CD4-positive, alpha-beta T cell (primary cell): ENCODE data around the gene SH3GLB2. TPM values are rescaled to one million over a fixed set of nuclear protein-coding genes. Genes with fewer than 3 reads are reported as not detected.
A peak's percentile ranks its signal among the peaks of the same experiment; 100 is the strongest.

Experiments
- ATAC-seq: fragments of 200-7000 bp; cut with Tn5 transposase; one replicate; pipeline ENCODE4 v1.10.0; 2022; ENCODE audit warnings: mild to moderate bottlenecking; ENCODE audit not compliant: poor library complexity
- CTCF ChIA-PET: fragments of 350-600 bp; sonication (Branson Sonifier 250); formaldehyde crosslinking; loops from one replicate; lab custom pipeline; 2021; ENCODE audit warnings: antibody characterized with exemption, inconsistent platforms; lab: Charles Lee
- POLR2A ChIA-PET: fragments of 350-600 bp; sonication (Branson Sonifier 250); formaldehyde crosslinking; loops from one replicate; lab custom pipeline; 2021; ENCODE audit warnings: antibody characterized with exemption, inconsistent platforms; lab: Charles Lee
- DNase-seq, 14 experiments: peaks; one replicate each; pipeline ENCODE4 v3.0.0-alpha.2; 2013 to 2020; ENCODE audit warnings: mixed read lengths in 2 of 14
- H3K27ac ChIP-seq, 2 donors: one replicate each; pipeline versions ENCODE4 v1.5.1 to v1.7.0; 2013; ENCODE audit warnings: low read length in 2 of 2, low read depth in 1 of 2, mild to moderate bottlenecking in 1 of 2
- H3K27me3 ChIP-seq, 2 experiments: 1 replicate in 1 of 2; 2 replicates in 1 of 2; pipeline versions ENCODE4 v1.6.1 to v1.7.0; 2013; ENCODE audit warnings: low read length in 2 of 2, control low read depth in 1 of 2, mild to moderate bottlenecking in 1 of 2, moderate library complexity in 1 of 2; ENCODE audit not compliant: insufficient read depth in 2 of 2, control insufficient read depth in 1 of 2
- H3K36me3 ChIP-seq: one replicate; pipeline ENCODE4 v1.6.1; 2013; ENCODE audit warnings: low read length, control low read depth; ENCODE audit not compliant: insufficient read depth
- H3K4me1 ChIP-seq: one replicate; pipeline ENCODE4 v1.6.1; 2013; ENCODE audit warnings: low read length, control low read depth; ENCODE audit not compliant: insufficient read depth
- H3K4me3 ChIP-seq: one replicate; pipeline ENCODE4 v1.5.1; 2013; ENCODE audit warnings: mild to moderate bottlenecking, low read length, moderate library complexity
- H3K9me3 ChIP-seq, 2 experiments: 1 replicate in 1 of 2; 2 replicates in 1 of 2; pipeline versions ENCODE4 v1.6.1 to v1.7.0; 2013; ENCODE audit warnings: low read length in 2 of 2, mild to moderate bottlenecking in 2 of 2, control low read depth in 1 of 2, moderate library complexity in 1 of 2; ENCODE audit not compliant: control insufficient read depth in 1 of 2, insufficient read depth in 1 of 2
- H3K27ac Mint-ChIP-seq: one replicate; pipeline ENCODE4 v1.8.0; 2020; ENCODE audit warnings: mixed read lengths
- H3K27me3 Mint-ChIP-seq: one replicate; pipeline ENCODE4 v1.8.0; 2021; ENCODE audit warnings: mixed read lengths
- H3K36me3 Mint-ChIP-seq: one replicate; pipeline ENCODE4 v1.8.0; 2021; ENCODE audit warnings: low read depth, mixed read lengths
- H3K4me1 Mint-ChIP-seq: one replicate; pipeline ENCODE4 v1.8.0; 2021; ENCODE audit warnings: low read depth, mixed read lengths
- H3K4me3 Mint-ChIP-seq: one replicate; pipeline ENCODE4 v1.8.0; 2020; ENCODE audit warnings: mild to moderate bottlenecking, mixed read lengths
- H3K9me3 Mint-ChIP-seq: one replicate; pipeline ENCODE4 v1.8.0; 2020; ENCODE audit warnings: mixed read lengths
- intact Hi-C, 2 experiments: fragments of 100-400 bp; cut with DNase I in 1 of 2; cut with micrococcal nuclease in 1 of 2; formaldehyde crosslinking; loops; one replicate each; pipeline versions ENCODE4 v1.15.1 to v1.9.0; 2023 to 2025; cut with DNase I, micrococcal nuclease
- total RNA-seq, 174 experiments: library from RNA in 2 of 174; stranded (reverse) in 2 of 174; gene quantifications; one replicate each; pipeline ENCODE4 v1.2.3 and lab custom pipeline; 2021 to 2026
- TF ChIP-seq, protein P1 (sequence below): fragments of 200-600 bp; IDR thresholded peaks from one replicate; pipeline ENCODE4 v1.8.0; 2022; ENCODE audit warnings: antibody characterized with exemption, mild to moderate bottlenecking

The SH3GLB2 gene
- total RNA-seq, 2 experiments from 2014 or later, result 65.6 to 69.1 TPM

DNA sequence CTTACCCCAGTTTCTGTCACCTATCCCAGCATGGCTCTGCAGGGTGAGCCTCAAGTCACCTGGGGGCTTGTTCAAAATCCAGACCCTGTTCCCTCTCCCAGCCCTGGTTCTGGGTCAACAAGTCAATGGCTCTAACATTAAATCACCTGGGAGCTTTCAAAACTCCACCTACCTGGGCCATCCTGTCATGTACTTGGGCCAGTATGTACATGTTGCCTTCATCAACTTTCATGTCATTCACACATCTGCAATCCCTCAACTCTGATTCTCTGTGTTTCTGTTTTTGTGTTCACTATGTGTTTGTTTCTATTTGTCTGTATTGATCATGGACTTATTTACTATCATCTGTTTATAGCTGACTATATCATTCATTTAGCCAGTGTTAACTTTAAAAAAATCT, 2.1 kb upstream of the SH3GLB2 start:
- TF ChIP-seq, protein P1, sequence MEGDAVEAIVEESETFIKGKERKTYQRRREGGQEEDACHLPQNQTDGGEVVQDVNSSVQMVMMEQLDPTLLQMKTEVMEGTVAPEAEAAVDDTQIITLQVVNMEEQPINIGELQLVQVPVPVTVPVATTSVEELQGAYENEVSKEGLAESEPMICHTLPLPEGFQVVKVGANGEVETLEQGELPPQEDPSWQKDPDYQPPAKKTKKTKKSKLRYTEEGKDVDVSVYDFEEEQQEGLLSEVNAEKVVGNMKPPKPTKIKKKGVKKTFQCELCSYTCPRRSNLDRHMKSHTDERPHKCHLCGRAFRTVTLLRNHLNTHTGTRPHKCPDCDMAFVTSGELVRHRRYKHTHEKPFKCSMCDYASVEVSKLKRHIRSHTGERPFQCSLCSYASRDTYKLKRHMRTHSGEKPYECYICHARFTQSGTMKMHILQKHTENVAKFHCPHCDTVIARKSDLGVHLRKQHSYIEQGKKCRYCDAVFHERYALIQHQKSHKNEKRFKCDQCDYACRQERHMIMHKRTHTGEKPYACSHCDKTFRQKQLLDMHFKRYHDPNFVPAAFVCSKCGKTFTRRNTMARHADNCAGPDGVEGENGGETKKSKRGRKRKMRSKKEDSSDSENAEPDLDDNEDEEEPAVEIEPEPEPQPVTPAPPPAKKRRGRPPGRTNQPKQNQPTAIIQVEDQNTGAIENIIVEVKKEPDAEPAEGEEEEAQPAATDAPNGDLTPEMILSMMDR, result no peak
- Mint-ChIP-seq H3K4me3 (peak overlapping the region; percentile 70), H3K4me1 (peaks cover 25% of the 10 kb centered on the region), H3K27ac (peak overlapping the region; percentile 45), H3K9me3 (no peaks in the 10 kb centered on the region), H3K27me3 (no peaks in the 10 kb centered on the region), H3K36me3 (no peaks in the 10 kb centered on the region)
- H3K27ac ChIP-seq, result no peak overlapping the region
- H3K36me3 ChIP-seq, result no peaks in the 10 kb centered on the region
- intact Hi-C loops, result no loop called here
- no peaks in the 10 kb centered on the region for H3K9me3 ChIP-seq
- H3K4me1 ChIP-seq, result peaks cover 29% of the 10 kb centered on the region
- CTCF ChIA-PET, result no interaction called here
- DNase-seq (peak in 1 of 14 experiments; percentile 14), ATAC-seq (no peak)
- POLR2A ChIA-PET, result no interaction called here
- H3K27me3 ChIP-seq, result no peaks in the 10 kb centered on the region
- no peak overlapping the region for H3K4me3 ChIP-seq

DNA sequence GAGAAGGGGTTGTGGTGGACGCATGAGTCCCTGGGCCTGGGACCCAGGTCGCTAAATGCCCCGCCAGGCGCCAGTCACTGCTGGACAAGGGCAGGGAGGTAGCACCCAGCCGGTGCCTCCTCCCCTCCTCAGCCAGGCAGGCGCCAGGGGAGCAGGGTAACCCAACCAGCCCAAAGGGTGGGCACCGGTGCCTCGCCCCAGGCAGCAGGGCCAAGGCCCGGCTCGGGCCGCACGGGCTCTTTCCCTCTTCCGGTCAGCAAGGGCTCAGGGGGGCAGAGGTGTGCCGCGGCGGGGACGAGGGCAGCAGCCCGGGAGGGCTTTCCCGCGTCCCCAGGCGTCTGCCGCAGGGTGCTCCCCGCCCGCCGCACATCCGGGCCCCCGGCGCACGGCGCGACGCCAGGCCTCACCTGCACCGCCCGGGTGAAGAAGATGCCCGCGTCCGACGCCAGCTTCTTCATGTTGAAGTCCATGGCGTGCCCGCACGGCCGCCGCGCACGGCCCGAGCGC, 393 bp downstream of the SH3GLB2 start:
- TF ChIP-seq, protein P1, result no peak
- ChIA-PET POLR2A (interaction anchor here (0.7 to 2.3 kb wide), 11 partner anchors 8 to 752 kb away, joined by 3 to 20 read pairs (median 4); partner anchors contain the start of genes CRAT, DOLPP1, GOLGA2 and MIGA2), CTCF (no interaction called here)
- Mint-ChIP-seq H3K4me3 (peak overlapping the region; percentile 87), H3K27me3 (no peaks in the 10 kb centered on the region), H3K27ac (peak overlapping the region; percentile 81), H3K9me3 (no peaks in the 10 kb centered on the region), H3K36me3 (no peaks in the 10 kb centered on the region), H3K4me1 (peaks cover 30% of the 10 kb centered on the region)
- peak; percentile 16 to 90 (median 75) for DNase-seq
- intact Hi-C loops, result loop anchor here in 1 of 2 experiments (1.0 to 5.0 kb wide), 6 partner anchors 9 to 750 kb away; partner anchors contain the start of genes CRAT, DOLK, DOLPP1 and GOLGA2
- Histone ChIP-seq H3K4me3 (peak overlapping the region; percentile 78), H3K36me3 (no peaks in the 10 kb centered on the region), H3K4me1 (peaks cover 36% of the 10 kb centered on the region), H3K27ac (peak overlapping the region; percentile 12 to 53), H3K9me3 (no peaks in the 10 kb centered on the region), H3K27me3 (no peaks in the 10 kb centered on the region)
- peak; percentile 78 for ATAC-seq

DNA sequence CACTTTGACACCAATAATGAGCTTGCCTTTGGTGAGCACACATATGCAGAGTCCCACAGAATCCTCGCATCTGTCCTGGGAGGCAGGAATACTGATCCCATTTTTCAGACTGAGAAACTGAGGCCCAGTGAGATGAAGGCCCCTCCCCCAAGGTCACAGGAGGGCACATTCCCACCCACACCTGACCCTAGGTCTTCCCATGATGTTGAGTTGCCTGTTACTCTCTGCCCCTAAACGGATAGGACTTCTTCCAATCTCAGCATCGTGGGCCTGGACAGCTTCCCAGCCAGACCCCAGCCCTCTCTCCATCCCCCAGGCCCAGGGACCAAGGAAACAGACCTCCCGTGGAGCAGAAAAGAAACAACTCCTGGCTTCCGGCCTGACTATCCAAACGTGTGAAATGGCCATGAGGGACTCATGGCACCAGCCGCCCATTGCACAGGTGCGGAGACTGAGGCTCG, 877 bp downstream of the SH3GLB2 start:
- peak overlapping the region; percentile 81 for H3K27ac Mint-ChIP-seq
- intact Hi-C loops, result loop anchor here in 1 of 2 experiments (2.0 to 5.0 kb wide), 3 partner anchors 80 to 750 kb away; partner anchors contain the start of genes DOLK, GOLGA2, NTMT1 and NUP188
- POLR2A ChIA-PET, result interaction anchor here (1.1 to 2.3 kb wide), 6 partner anchors 9 to 198 kb away, joined by 3 to 20 read pairs (median 5); partner anchors contain the start of genes CRAT, DOLPP1, MIGA2 and PTPA

More for the DNA sequence above, 877 bp downstream of the SH3GLB2 start:
- peak overlapping the region in 1 of 2 donors; percentile 53 for H3K27ac ChIP-seq
- peaks cover under 1% of the 10 kb centered on the region for H3K36me3 Mint-ChIP-seq
- CTCF ChIA-PET, result no interaction called here
- ATAC-seq (no peak), DNase-seq (no peak)
- H3K27me3 ChIP-seq, result no peaks in the 10 kb centered on the region
- H3K4me1 Mint-ChIP-seq, result peaks cover 32% of the 10 kb centered on the region
- H3K4me3 Mint-ChIP-seq, result peak overlapping the region; percentile 87
- H3K4me1 ChIP-seq, result peaks cover 36% of the 10 kb centered on the region
- peak overlapping the region; percentile 78 for H3K4me3 ChIP-seq
- TF ChIP-seq, protein P1, result no peak
- H3K9me3 Mint-ChIP-seq, result no peaks in the 10 kb centered on the region
- no peaks in the 10 kb centered on the region for H3K9me3 ChIP-seq
- H3K36me3 ChIP-seq, result no peaks in the 10 kb centered on the region
- no peaks in the 10 kb centered on the region for H3K27me3 Mint-ChIP-seq
